GM21515 (cell line): ENCODE results near the gene ADM2.

Source experiments
- ATAC-seq: cut with Tn5 transposase; IDR thresholded peaks from one replicate; pipeline ENCODE4 v1.9.1; 2021; ENCODE audit not compliant: unreplicated experiment

The ADM2 gene

GRCh38 chr22:50467341-50467740 lies 14.0 kb upstream of the ADM2 start:
- ATAC-seq, result no peak

GRCh38 chr22:50467773-50468440 lies 13.4 kb upstream of the ADM2 start:
- no peak for ATAC-seq

DNA sequence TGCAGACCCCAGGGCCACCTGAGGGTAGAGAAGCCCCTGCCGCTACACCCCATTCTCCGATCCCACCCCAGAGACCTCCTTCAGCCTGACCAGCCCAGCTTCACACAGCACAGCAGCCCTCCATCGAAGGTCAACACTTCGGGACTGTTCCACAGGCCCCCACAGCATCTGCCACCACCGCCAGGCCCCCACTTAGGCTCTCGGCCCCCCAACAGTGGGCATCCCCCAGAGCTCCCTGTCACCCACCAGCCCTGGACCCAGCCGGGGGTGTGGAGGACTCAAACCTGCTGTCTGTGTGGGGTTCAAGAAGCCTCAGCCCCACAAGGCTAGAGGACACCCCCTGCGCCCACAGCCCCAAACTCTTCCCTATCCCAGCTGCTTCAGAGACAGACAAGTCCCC lies 12.7 kb upstream of the ADM2 start:
- no peak for ATAC-seq

DNA sequence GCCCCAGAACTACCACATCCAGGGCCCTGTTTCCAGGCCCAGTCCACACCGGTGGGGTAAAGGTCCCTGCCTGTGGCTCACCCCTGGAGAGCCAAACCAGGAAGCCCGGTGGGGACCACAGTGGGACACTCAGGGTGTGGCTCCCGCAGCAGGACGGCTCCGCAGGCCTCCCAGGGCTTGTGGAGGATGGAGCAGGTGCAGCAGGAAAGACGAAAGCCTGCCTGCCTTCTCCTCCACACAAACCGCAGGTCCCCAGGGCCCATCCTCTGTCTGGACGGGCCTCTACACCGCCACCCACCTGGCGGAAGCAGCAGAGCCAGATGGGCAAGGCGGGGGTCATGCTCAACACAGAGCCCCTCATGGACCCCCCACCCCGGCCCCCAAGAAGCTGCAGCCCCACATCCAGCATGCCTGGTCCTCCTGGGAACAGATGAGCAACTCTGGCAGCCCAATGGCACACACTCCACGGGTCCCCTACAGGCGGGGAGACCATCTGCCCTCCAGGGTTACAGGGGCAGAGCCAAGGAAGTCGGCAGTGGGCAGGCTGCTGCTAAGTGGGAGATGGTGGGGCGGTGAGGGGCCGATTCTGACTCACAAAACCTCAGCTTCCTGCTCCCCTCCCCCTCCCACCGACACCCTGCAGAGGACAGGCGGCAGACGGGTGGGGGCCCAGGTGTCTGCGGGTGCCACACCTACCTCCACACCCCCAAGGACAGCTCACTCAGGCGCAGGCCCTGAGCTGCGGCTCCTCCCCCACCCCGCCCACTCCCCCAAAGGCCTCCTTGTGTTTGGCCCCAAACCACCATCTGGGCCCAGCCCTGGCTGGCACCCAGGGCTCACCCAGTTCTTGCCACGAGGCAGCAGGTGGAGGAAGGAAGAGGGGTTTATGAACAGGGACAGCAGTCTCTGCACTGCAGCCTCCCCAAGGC lies 11.7 kb upstream of the ADM2 start:
- ATAC-seq, result peak; percentile 50

- ATAC-seq, result no peak
These were observed 10.9 kb upstream of the ADM2 start for GRCh38 chr22:50470491-50470890.

DNA sequence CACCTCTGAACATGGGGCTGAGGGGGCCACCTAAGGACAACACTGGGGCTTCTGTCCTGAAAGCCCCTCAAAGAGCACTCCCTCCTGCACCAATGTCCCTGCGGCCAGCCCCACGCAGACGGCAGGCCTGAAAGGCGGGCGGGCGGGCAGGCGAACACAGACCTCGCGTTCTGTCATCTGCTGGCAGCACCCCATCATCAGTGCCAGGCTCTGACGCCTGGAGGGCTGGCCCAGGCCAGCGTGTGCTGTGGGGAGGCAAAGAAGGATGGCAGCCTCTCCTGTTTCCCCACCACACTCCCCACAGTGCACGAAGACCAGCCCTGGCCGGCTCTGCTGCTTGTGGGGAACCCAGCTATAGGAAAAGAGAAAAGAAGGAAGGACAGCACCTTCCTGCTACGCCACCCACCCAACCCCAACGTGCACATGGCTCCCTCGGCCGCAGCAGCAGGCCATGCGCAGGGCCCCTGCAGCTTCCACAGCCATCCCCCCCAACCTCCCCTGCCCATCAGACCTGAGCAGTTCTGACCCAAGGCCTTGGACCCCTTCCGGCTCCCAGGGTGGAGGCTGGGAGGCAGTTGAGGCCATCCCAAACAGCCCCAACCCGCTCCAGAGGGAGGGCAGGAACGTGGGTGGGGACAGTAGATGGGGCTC lies 10.0 kb upstream of the ADM2 start:
- no peak for ATAC-seq

DNA sequence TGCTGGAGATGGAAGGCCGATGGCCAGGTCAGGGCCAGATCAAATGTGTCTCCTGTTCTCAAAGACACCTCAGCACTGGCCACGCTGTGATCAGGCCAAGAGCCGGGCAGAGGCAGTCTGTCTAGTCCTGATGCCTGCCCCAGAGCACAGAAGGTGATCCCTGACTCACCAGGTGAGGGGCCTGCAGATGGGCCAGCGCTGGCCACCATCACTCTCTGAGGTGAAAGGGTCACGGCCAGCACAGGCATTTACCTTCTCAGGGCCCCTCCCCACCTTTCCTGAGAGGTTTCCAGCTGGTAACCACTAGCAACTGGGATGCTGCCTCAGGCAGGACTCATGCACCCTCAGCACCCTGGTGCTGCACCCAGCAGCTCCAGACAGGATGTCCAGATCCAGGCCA lies 9.4 kb upstream of the ADM2 start:
- no peak for ATAC-seq

GRCh38 chr22:50473088-50473487 lies 8.3 kb upstream of the ADM2 start:
- ATAC-seq, result no peak

GRCh38 chr22:50473855-50474671 lies 7.3 kb upstream of the ADM2 start:
- ATAC-seq, result no peak

- ATAC-seq, result peak; percentile 72
These were observed 6.4 kb upstream of the ADM2 start, which contains the start of gene SBF1 for GRCh38 chr22:50474710-50475651. Gene SBF1 (minus strand): TSS chr22:50475035. CDS start chr22:50474840, 195 bp downstream.

GRCh38 chr22:50475652-50476002 lies 5.7 kb upstream of the ADM2 start:
- ATAC-seq, result no peak

- ATAC-seq, result no peak
These were observed 4.5 kb upstream of the ADM2 start for GRCh38 chr22:50476868-50477267.

GRCh38 chr22:50477923-50478322 lies 3.4 kb upstream of the ADM2 start:
- ATAC-seq, result no peak

DNA sequence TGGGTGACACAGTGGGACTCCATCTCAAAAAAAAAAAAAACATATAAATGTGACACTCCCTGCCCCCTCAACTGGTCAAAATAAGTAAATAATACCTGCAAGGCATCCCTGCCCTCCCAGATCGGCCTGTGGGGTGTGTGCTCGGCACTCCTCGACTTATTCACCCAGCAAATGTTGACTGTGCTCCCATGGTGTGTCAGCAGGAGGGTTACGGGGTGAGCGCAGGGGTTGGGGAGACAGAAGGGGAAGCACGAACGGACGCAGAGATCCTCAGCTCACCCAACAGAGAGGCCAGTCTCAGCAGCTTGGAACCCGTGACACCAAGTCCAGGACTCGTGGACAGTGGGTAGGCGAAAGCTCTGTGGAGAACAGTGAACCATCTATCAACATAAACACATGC lies 1.6 kb upstream of the ADM2 start:
- no peak for ATAC-seq

GRCh38 chr22:50481045-50481439 lies 301 bp upstream of the ADM2 start:
- no peak for ATAC-seq

GRCh38 chr22:50482107-50483074 lies 1.0 kb downstream of the ADM2 start:
- ATAC-seq, result no peak

DNA sequence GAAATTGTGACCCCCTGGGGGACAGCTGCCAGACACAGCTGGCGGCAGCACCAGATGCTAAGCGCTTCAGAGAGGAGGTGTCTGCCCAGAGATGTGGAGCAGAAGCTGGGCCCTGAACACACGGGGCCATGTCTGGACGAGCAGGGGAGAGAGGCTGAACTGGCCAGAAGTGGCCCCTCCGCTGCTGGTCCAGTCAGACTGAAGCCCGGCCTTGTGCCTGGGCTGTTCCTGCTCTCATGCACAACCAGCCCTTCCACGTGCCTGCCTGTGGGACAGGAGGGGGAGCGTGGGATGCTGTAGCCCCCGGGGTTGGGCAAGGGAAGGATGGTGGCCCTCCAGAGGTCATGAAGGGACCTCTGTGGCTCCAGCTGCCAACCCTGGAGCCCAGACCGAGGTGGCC lies 1.8 kb downstream of the ADM2 start:
- no peak for ATAC-seq

DNA sequence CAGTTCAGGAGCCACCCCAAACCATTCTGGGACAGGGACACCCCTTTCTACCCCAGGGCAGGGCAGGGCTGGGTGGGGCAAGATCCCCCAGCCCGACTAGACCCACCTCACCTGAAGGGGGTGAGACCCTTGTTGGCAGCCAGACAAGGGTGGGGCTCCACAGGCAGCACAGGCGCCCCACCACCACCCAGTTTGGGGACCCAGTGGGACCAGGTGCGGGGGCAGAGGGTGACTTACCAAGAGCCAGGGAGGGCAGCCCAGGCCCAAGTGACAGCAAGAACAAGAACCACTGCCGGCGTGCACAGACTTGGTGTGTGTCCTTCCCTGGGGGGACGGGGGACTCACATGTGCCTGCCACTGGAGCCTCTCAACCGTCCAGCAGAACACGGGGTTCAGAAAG lies 2.2 kb downstream of the ADM2 start:
- ATAC-seq, result no peak
